Stimulated activated naive CD4-positive, alpha-beta T cell treated with Interleukin-2 at 50 U/mL for 16 hours (primary cell): Measurements from ENCODE around the gene DCUN1D4.

ENCODE experiments used
- DNase-seq: peaks from one replicate; lab custom pipeline; 2025; lab: John Stamatoyannopoulos, UW

Gene DCUN1D4

DNA sequence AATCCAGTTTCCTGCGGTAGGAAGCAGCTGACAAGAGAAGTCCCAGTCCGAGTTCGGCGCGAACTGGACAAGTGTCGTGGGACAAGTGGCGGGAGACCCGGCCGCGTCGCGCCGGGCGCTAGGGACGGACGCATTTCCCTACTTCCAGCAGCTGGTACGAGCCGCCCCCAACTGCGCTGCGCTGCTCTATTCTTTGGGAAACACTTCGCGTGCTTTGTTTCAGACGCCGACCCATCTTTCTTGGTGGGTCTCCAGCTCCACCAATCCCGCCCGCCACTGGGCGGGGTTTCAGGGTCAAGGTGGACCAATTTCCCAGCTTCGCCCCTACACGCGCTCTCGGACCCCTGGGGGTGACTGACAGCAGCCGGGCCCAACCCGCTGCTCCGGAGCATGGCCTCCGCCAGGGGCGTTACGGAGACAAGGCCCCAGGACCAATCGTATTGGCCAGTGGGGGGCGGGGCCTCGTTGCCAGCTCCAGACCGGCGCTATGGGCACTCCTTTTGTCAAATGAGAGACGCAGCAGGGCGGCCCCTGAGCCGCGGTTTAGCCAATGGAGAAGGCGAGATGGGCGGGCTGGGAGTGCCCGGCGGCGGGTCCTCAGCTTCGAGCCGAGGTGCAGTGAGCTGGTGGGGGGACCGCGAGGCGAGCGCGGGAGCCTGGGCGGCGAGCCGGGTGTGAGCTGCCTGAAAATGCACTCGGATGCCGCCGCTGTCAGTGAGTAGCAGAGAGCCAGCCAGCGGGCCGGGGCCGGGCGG lies at the start of gene DCUN1D4:
TSS of gene DCUN1D4 (plus strand) at position 600 of the 755 bp plus-strand sequence. CDS start at position 690, 90 bp downstream.
- DNase-seq, result peak; percentile 99

DNA sequence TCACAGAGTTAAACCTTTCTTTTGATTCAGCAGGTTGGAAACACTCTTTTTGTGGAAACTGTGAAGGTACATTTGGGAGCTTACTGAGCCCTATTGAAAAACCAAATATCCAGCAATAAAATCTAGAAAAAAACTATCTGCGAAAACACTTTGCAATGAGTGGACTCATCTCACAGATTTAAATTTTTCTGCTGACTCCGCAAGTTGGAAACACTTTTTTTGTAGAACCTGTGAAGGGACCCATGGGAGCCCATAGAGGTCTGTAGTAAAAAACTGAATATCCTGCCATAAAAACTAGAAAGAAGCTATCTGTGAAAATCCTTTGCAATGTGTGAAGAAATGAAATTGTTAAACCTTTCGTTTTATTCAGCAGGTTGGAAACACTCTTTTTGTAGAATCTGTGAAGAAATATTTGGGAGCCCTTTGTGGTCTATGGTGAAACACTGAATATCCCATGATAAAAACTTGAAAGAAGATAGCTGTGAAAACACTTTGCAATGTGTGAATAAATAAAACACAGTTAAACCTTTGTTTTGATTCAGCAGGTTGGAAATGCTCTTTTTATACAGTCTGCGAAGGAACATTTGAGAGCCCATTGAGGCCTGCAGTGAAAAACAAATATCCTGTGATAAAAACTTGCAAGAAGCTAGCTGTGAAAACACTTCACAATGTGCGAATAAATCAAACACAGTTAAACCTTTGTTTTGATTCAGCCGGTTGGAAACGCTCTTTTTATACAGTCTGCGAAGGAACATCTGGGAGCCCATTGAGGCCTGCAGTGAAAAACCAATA lies 22.3 kb upstream of the DCUN1D4 start:
- no peak for DNase-seq

GRCh38 chr4:51825341-51825740 lies 17.6 kb upstream of the DCUN1D4 start:
- DNase-seq, result no peak

DNA sequence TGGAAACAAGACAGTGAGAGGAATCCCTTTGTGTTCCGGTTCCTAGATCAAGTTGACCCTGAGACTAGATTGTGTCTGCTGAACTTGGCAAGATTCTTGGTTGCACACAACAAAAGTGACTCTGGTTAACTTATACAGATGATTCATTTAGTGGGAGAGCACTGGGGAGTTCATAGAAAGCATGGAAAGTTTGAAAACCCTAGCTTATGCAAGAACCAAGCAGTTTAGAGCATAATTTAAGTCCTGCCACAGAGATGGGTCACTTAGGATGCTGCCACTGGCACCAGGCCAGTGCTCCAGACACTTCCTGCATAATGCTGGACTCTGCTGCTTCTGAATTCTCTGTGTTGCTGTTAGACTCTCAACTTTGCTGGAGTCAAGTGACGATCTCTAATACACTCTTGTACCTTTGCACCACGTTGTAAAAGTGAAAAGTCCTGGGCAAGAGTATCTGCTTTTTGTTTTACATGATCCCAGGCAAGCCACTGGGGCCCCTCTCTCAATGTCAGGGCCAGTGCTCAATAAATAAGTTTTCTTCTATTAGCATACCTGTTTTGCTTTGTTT lies 12.7 kb upstream of the DCUN1D4 start:
- DNase-seq, result no peak

DNA sequence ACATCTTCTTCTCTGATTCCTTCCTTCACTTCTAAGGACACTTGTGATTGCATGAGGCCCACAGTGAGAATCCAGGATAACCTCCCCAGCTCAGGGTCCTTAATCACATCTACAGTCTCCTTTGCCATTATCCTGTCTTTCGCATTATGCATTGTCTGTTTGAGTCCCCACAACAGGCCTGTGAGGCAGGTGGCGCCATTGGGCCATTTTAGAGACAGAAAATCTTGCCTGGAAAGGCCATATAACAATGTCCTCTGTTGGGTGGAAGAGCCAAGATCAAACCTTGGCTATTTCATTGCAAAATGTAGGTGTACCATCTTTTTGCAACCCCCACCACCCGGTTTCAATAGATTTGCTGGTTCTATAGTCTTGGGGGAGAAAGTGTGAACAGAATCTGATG lies 11.8 kb upstream of the DCUN1D4 start:
- DNase-seq, result peak; percentile 44

DNA sequence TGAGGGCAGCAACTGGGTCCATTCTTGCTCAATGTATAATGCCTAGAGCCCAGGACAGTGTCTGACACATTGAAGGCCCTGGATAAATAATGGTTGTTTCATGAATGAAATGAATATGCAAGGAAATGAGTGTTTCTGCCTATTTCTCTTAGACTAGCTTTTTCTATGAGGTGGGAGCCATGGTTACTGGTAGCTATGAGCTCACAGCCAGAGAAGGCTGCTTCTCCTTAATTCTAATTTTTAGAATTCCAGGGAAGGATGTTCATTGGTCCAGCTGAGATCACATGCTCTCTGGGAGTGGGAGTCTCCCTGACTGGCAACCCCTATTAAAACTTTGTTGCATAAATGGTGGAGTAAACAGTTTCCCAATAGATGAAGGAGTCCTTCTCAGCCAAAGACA lies 9.7 kb upstream of the DCUN1D4 start:
- no peak for DNase-seq

GRCh38 chr4:51835079-51835478 lies 7.9 kb upstream of the DCUN1D4 start:
- no peak for DNase-seq

DNA sequence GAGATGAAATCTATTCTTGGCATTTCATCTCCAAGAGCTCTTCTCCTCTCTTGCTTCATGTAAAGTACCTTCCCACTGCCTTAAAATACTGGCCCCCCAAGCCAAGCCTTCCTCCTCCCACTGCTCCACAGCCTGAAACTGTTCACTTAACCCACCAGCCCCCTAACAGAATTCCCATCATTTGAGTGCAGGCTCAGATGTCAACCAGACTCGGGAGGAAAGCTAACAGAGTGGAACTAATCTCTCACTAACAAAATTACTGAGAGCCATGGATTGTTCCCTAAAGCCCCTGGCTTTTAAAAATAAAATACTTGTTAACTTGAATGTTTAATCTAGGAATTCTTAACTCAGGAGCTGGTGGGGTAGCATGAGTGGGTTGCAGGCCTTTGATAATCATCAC lies 7.1 kb upstream of the DCUN1D4 start:
- no peak for DNase-seq

- DNase-seq, result no peak
Observed at GRCh38 chr4:51836549-51836948, 6.4 kb upstream of the DCUN1D4 start.

DNA sequence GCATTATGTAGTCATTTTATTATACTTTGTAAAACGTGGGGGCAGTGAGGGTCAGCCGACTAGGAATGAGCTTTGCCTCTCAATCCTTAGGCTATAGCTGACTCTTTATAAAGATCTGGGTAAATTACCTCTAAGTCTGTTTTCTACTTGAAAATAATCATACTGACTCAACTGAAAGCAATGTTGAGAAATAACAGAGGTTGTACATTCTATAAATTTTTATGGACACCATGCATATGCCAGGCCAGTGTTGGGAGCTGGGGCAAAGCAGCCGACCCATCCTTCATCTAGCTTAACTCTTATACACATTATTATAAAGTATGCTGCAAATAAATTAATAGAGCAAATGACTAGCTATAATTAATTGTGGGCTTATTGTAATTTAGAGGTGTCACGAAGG lies 2.2 kb upstream of the DCUN1D4 start:
- no peak for DNase-seq

GRCh38 chr4:51842167-51842553 lies 793 bp upstream of the DCUN1D4 start:
- DNase-seq, result peak; percentile 4

DNA sequence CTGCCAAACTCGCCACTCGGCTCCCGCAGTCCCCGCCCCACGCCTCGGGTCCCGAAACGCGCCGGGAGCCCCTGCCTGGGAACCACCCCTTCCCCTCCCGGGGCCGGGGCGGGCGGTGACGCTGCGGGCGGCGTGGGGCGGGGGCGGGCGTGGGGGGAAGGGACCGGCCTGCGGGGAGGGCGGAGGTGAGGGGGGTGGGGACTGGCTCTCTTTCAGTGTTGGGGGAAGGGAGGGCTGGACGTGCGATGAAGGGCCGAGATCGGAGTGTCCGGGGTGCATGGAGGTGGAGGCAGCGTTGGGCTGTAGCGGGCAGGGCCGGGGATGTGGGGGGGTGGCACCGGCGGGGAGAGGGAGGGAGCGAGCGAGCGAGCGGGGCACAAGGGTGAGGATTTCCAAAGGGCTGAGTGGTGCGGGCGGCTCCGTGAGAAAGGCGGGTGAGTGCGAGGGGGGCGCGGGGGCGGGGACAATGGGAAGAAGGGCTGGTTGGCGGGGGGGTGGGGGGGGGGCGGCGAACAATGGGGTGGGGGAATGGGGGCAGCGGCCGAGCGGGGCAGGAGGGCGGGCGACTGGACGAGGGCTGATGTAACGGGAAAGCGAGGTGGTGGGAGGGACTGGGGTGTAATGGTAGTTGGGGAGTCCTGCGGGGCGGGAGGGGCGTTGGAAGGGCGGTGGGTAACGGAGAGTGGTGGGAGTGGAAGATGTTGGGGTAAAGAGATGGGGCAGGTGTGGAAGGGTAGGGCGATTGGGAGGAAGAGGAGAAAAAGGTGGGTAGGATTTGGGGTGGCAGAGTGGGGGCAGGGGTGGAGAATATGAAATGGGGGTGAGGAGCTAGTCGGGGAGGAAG lies 578 bp downstream of the DCUN1D4 start:
- peak; percentile 82 for DNase-seq

- peak; percentile 76 for DNase-seq
Observed at GRCh38 chr4:51844153-51845054, 1.5 kb downstream of the DCUN1D4 start.

DNA sequence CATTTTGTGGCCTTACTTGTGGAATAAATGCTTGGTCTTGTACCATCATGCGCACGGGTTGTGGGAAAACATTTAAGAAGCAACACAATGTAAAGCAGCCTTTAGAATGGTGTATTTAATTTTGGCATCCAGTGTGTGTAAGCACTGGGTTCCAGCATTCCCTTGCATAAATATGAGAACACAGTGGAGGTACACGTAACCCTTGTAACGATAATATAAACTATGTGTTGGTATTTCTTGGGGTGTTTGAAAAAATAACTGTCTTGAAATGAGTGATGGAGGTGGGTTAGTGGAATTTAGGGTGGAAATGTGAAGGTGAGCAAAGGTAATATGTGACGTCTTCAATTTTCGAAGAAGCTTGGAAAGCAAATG lies 2.1 kb downstream of the DCUN1D4 start:
- DNase-seq, result no peak

DNA sequence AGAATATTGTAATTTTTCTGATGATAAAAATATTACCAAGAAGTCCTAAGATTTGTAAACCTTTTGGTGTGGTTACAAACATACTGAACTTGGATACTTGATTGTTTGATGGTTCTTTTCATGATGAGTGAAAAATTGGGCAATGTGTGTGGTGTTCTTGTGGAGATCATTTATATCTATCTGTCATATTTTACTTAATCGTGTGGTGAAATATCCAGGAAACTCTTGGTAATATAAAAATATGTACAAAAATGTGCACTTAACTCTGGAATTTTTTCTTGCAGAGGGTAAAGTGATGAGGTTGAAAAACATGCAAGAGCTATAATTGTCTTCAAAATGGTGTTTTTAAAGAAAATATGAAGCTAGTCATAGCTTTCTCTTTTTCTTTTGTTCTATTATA lies 2.8 kb downstream of the DCUN1D4 start:
- DNase-seq, result no peak

GRCh38 chr4:51849430-51849829 lies 6.5 kb downstream of the DCUN1D4 start:
- no peak for DNase-seq

DNA sequence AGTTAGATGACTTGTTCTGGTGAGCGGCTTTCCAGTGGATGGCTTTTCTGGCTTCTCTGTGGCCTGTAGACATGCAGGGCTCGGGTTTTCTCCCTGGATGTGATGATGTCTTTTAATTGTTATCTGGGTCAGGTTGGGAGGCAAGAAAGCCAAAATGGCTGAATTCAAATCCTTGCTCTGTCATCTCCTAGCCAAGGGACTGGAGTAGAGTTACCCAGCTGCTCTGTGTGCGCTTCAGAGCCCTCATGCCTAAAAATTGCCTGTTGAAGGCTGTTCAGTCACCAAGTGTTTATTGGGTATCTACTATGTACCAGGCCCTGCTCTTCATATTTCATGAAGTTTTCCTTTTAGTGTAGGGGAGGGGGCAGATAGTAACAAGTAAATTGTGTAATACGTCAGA lies 7.3 kb downstream of the DCUN1D4 start:
- no peak for DNase-seq

DNA sequence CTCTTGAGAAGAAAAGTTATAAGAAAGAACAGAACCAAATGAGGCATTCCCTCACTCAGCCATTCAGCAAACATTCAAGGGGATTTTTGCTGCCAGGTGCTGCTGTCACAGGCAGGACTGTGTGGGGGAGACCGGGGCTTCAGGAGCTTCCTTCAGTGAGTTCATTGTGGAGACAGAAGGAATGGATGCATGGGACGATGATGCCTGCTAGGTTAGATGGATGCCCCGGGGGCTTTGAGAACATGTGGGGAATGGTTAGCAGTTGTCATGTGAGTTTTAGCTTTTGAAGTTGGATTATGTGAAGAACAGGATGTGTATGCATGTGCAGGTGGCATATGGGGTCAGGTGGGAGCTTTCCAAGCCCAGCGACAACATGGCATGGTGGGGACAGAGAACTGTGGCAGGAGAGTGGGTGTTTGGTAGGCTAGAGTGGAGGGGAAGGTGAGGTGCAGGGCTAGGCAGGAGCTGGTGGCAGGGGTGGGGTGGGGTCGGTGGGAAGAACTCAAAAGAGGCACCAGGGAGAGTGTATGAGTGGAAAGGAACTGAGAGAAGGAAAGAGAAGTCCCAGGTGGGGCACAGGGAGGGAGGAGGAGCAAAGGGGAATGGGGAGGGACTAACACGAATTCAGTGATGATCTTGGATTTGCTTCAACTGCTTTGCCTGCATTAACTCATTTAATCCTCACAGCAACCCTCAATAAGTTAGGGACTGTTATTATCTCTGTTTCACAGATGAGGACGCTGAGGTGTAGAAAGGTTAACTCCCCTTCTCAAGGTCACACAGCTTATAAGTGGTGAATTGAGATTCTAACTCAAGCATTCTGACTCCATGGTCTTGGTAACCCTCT lies 8.4 kb downstream of the DCUN1D4 start:
- DNase-seq, result no peak

GRCh38 chr4:51851937-51852290 lies 9.0 kb downstream of the DCUN1D4 start:
- DNase-seq, result no peak

GRCh38 chr4:51853027-51853682 lies 10.2 kb downstream of the DCUN1D4 start:
- DNase-seq, result no peak
